SK-N-SH (cell line): Measurements from ENCODE around the gene PIAS4. TPM values are rescaled to one million over a fixed set of nuclear protein-coding genes. Genes with fewer than 3 reads are reported as not detected.
A peak's percentile ranks its signal among the peaks of the same experiment; 100 is the strongest.

ENCODE experiments used
- CTCF ChIA-PET: fragments of 300-600, 350-600 bp; formaldehyde crosslinking; extraction: SDS; loops from one replicate; lab custom pipeline; 2021; lab: Yijun Ruan, JAX
- POLR2A ChIA-PET: fragments of 350-600 bp; sonication (Branson Sonifier 250); formaldehyde crosslinking; extraction: SDS; loops from one replicate; lab custom pipeline; 2020; ENCODE audit warnings: antibody characterized with exemption, inconsistent platforms; lab: Yijun Ruan, JAX
- DNase-seq: peaks from one replicate; pipeline ENCODE4 v3.0.0; 2012
- H2AFZ ChIP-seq: fragments of 200-600 bp; sonication (generic); 2 replicates; pipeline ENCODE4 v1.8.1; 2016; ENCODE audit warnings: antibody characterized with exemption, mild to moderate bottlenecking, low read depth
- H3F3A ChIP-seq: fragments of 200-600 bp; sonication (generic); replicated peaks from 2 replicates; pipeline ENCODE3; 2016; ENCODE audit warnings: antibody characterized with exemption, mild to moderate bottlenecking; ENCODE audit not compliant: insufficient read depth
- H3K27ac ChIP-seq, 2 experiments: fragments of 200-500 bp in 1 of 2; fragments of 200-600 bp in 1 of 2; sonication (Bioruptor generic) in 1 of 2; sonication (generic), shearing (Covaris generic) in 1 of 2; 2 replicates each; pipeline versions ENCODE4 v1.5.1 to v1.6.1; 2014 to 2016; ENCODE audit warnings: low read depth in 2 of 2, inconsistent platforms in 1 of 2, low read length in 1 of 2, mild to moderate bottlenecking in 1 of 2, mixed read lengths in 1 of 2
- H3K27me3 ChIP-seq: fragments of 200-600 bp; sonication (generic), shearing (Covaris generic); 2 replicates; pipeline ENCODE4 v1.6.1; 2016; ENCODE audit warnings: mixed run types; ENCODE audit not compliant: insufficient read depth
- H3K36me3 ChIP-seq, 2 experiments: fragments of 200-500 bp in 1 of 2; fragments of 200-600 bp in 1 of 2; sonication (Bioruptor generic) in 1 of 2; sonication (generic) in 1 of 2; replicated peaks in 1 of 2; 2 replicates each; pipeline versions ENCODE3 to v1.5.1; 2014 to 2016; ENCODE audit warnings: low read length in 1 of 2, mild to moderate bottlenecking in 1 of 2; ENCODE audit not compliant: insufficient read depth in 2 of 2, control insufficient read depth in 1 of 2
- H3K4me1 ChIP-seq, 2 experiments: fragments of 200-500 bp in 1 of 2; fragments of 200-600 bp in 1 of 2; sonication (Bioruptor generic) in 1 of 2; sonication (generic), shearing (Covaris generic) in 1 of 2; 2 replicates each; pipeline versions ENCODE4 v1.5.1 to v1.6.1; 2014 to 2016; ENCODE audit warnings: low read depth in 1 of 2, low read length in 1 of 2, mixed run types in 1 of 2; ENCODE audit not compliant: insufficient read depth in 2 of 2, control insufficient read depth in 1 of 2
- H3K4me2 ChIP-seq: fragments of 200-600 bp; sonication (generic), shearing (Covaris generic); 2 replicates; pipeline ENCODE4 v1.6.1; 2017; ENCODE audit warnings: mixed run types
- H3K4me3 ChIP-seq, 2 experiments: fragments of 200-500 bp in 1 of 2; fragments of 200-600 bp in 1 of 2; sonication (Bioruptor generic) in 1 of 2; sonication (generic), shearing (Covaris generic) in 1 of 2; 2 replicates each; pipeline versions ENCODE4 v1.5.1 to v1.8.1; 2014 to 2016; ENCODE audit warnings: low read depth in 2 of 2, inconsistent platforms in 1 of 2, low read length in 1 of 2, mild to moderate bottlenecking in 1 of 2, mixed read lengths in 1 of 2, moderate library complexity in 1 of 2
- H3K79me2 ChIP-seq: fragments of 200-600 bp; sonication (generic); 2 replicates; pipeline ENCODE4 v1.8.1; 2017; ENCODE audit warnings: mild to moderate bottlenecking; ENCODE audit not compliant: insufficient read depth
- H3K9ac ChIP-seq: fragments of 200-600 bp; sonication (generic); 2 replicates; pipeline ENCODE4 v1.6.1; 2017; ENCODE audit warnings: mixed run types
- H3K9me2 ChIP-seq: fragments of 200-600 bp; sonication (generic); 2 replicates; pipeline ENCODE4 v1.6.1; 2017; ENCODE audit warnings: mixed run types
- H3K9me3 ChIP-seq: fragments of 200-600 bp; sonication (generic); 2 replicates; pipeline ENCODE4 v1.6.1; 2017; ENCODE audit warnings: mixed run types, mild to moderate bottlenecking, moderate library complexity
- H4K20me1 ChIP-seq: fragments of 200-600 bp; sonication (generic); 2 replicates; pipeline ENCODE4 v1.6.1; 2017; ENCODE audit warnings: mild to moderate bottlenecking, mixed run types; ENCODE audit not compliant: insufficient read depth
- CHD2 ChIP-seq: fragments of 150-350 bp; IDR thresholded peaks from 2 replicates; pipeline ENCODE4 v1.6.1; 2018; ENCODE audit warnings: low read length; ENCODE audit not compliant: partially characterized antibody
- EP300 ChIP-seq, 2 experiments: IDR thresholded peaks; 2 replicates each; pipeline versions ENCODE4 v1.4.0 to v1.6.1; 2012; ENCODE audit warnings: borderline replicate concordance in 1 of 2, low read depth in 1 of 2, low read length in 1 of 2
- FOSL2 ChIP-seq: IDR thresholded peaks from 2 replicates; pipeline ENCODE4 v1.4.0; 2012; ENCODE audit warnings: low read depth, mild to moderate bottlenecking, moderate library complexity, borderline replicate concordance
- GABPA ChIP-seq: IDR thresholded peaks from 2 replicates; pipeline ENCODE4 v1.4.0; 2012; ENCODE audit warnings: low read depth, mild to moderate bottlenecking
- JUND ChIP-seq: IDR thresholded peaks from 2 replicates; pipeline ENCODE4 v1.4.0; 2012
- MEF2A ChIP-seq: IDR thresholded peaks from 2 replicates; pipeline ENCODE4 v1.4.0; 2012; ENCODE audit warnings: low read depth, borderline replicate concordance
- POLR2AphosphoS5 ChIP-seq: IDR thresholded peaks from 2 replicates; pipeline ENCODE4 v1.6.1; 2012; ENCODE audit warnings: low read depth, low read length
- RCOR1 ChIP-seq: fragments of 150-350 bp; IDR thresholded peaks from 2 replicates; pipeline ENCODE4 v1.6.1; 2017; ENCODE audit warnings: antibody characterized with exemption, low read length
- SMC3 ChIP-seq: IDR thresholded peaks from 2 replicates; pipeline ENCODE4 v1.6.1; 2012; ENCODE audit warnings: low read depth, low read length, improper control_type of control experiment
- TAF1 ChIP-seq: IDR thresholded peaks from 2 replicates; pipeline ENCODE4 v1.6.1; 2012; ENCODE audit warnings: low read depth, mild to moderate bottlenecking, low read length, moderate library complexity, borderline replicate concordance
- TCF12 ChIP-seq: IDR thresholded peaks from 2 replicates; pipeline ENCODE4 v1.4.0; 2012
- TEAD4 ChIP-seq: IDR thresholded peaks from 2 replicates; pipeline ENCODE4 v1.4.0; 2012; ENCODE audit warnings: mild to moderate bottlenecking, borderline replicate concordance; ENCODE audit not compliant: insufficient read depth
- YY1 ChIP-seq: IDR thresholded peaks from 2 replicates; pipeline ENCODE4 v1.4.0; 2012; ENCODE audit warnings: low read depth, mild to moderate bottlenecking
- WGBS: methylation state at CpG from one replicate; pipeline ENCODE4 v1.1.6; 2017; ENCODE audit warnings: low lambda C conversion rate; 5-methylcytosine and 5-hydroxymethylcytosine counted together
- polyA plus RNA-seq, 3 experiments: library from polyadenylated mRNA; depleted of rRNA; stranded (reverse); fragments of >200 nt; gene quantifications; 2 replicates each; pipeline ENCODE4 v1.2.3, GENCODE V29; 2012
- TF ChIP-seq, protein P1 (sequence below): IDR thresholded peaks from 2 replicates; pipeline ENCODE4 v1.4.0; 2012; ENCODE audit warnings: low read depth, borderline replicate concordance
- TF ChIP-seq, protein P2 (sequence below): fragments of 150-350 bp; IDR thresholded peaks from 2 replicates; pipeline ENCODE4 v1.6.1; 2016; ENCODE audit warnings: mild to moderate bottlenecking, low read depth, low read length
- TF ChIP-seq, protein P3 (sequence below): IDR thresholded peaks from 2 replicates; pipeline ENCODE4 v1.6.1; 2012; ENCODE audit warnings: mild to moderate bottlenecking, low read depth, low read length, moderate library complexity
- TF ChIP-seq, protein P4 (sequence below): IDR thresholded peaks from 2 replicates; pipeline ENCODE4 v1.4.0; 2012; ENCODE audit warnings: low read depth, borderline replicate concordance
- TF ChIP-seq, protein P5 (sequence below): IDR thresholded peaks from 2 replicates; pipeline ENCODE4 v1.4.0; 2012; ENCODE audit warnings: low read depth

Gene PIAS4
- polyA plus RNA-seq, 1 of the 3 experiments (the other 2 are of a cell fraction): 14.1 TPM

GRCh38 chr19:3978145-3978544 is 29.4 kb upstream of the PIAS4 start (continued):
- TF ChIP-seq, protein P1, sequence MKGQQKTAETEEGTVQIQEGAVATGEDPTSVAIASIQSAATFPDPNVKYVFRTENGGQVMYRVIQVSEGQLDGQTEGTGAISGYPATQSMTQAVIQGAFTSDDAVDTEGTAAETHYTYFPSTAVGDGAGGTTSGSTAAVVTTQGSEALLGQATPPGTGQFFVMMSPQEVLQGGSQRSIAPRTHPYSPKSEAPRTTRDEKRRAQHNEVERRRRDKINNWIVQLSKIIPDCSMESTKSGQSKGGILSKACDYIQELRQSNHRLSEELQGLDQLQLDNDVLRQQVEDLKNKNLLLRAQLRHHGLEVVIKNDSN: no peak
- TF ChIP-seq FOSL2: no peak
- no peak for TF ChIP-seq JUND
- TF ChIP-seq SMC3: no peak
- no peak for TF ChIP-seq POLR2AphosphoS5

DNA sequence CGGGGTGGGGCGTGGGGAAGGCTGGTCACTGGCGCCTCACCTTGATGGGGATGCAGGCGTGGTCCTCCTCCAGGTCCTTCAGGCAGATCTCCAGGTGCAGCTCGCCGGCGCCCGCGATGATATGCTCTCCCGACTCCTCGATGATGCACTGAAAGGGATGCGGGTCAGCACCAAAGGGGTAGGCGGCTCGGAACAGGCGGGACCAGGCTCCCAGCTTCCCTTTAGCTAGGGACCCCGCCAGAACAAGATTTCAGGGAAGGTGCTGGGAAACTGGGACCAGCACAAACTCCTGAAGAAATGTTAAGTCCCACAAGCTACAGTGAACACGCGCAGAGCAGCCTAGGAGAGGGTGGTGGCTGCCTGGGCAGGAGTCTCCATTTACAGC is 28.3 kb upstream of the PIAS4 start:
- WGBS: no CpG with 5 or more reads among the region's 18 CpGs
- Histone ChIP-seq H3K9ac (no peak overlapping the region), H3K27me3 (no peaks in the 10 kb centered on the region), H3K9me2 (no peaks in the 10 kb centered on the region), H3F3A (peaks cover 71% of the 10 kb centered on the region), H3K36me3 (peaks cover 84 to 87% of the 10 kb centered on the region in 2 experiments), H3K27ac (no peak overlapping the region), H3K79me2 (peaks cover 71% of the 10 kb centered on the region), H3K4me2 (no peak overlapping the region), H3K4me1 (peaks cover 15 to 23% of the 10 kb centered on the region in 2 experiments; a peak in 3 of 4 replicates), H3K9me3 (no peaks in the 10 kb centered on the region), H3K4me3 (no peak overlapping the region), H2AFZ (no peak overlapping the region), H4K20me1 (peaks cover 94% of the 10 kb centered on the region)
- CTCF ChIA-PET: interaction anchor here (1.2 to 3.6 kb wide), 2 partner anchors 9 to 10 kb away, joined by 3 to 15 read pairs; no protein-coding TSS in a partner anchor
- TF ChIP-seq FOSL2 (no peak), TCF12 (no peak), MEF2A (no peak), TAF1 (no peak), YY1 (no peak), RCOR1 (no peak), EP300 (IDR thresholded peaks at IDR 0.05; ENCODE audit: borderline replicate concordance in 1 of 2, low read depth in 1 of 2, low read length in 1 of 2) (no peak), POLR2AphosphoS5 (no peak; the same call in 1 of the 2 replicates), JUND (no peak), TEAD4 (no peak), CHD2 (no peak), SMC3 (no peak), GABPA (no peak)
- TF ChIP-seq, protein P2, sequence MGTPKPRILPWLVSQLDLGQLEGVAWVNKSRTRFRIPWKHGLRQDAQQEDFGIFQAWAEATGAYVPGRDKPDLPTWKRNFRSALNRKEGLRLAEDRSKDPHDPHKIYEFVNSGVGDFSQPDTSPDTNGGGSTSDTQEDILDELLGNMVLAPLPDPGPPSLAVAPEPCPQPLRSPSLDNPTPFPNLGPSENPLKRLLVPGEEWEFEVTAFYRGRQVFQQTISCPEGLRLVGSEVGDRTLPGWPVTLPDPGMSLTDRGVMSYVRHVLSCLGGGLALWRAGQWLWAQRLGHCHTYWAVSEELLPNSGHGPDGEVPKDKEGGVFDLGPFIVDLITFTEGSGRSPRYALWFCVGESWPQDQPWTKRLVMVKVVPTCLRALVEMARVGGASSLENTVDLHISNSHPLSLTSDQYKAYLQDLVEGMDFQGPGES: no peak
- TF ChIP-seq, protein P1: no peak
- TF ChIP-seq, protein P3, sequence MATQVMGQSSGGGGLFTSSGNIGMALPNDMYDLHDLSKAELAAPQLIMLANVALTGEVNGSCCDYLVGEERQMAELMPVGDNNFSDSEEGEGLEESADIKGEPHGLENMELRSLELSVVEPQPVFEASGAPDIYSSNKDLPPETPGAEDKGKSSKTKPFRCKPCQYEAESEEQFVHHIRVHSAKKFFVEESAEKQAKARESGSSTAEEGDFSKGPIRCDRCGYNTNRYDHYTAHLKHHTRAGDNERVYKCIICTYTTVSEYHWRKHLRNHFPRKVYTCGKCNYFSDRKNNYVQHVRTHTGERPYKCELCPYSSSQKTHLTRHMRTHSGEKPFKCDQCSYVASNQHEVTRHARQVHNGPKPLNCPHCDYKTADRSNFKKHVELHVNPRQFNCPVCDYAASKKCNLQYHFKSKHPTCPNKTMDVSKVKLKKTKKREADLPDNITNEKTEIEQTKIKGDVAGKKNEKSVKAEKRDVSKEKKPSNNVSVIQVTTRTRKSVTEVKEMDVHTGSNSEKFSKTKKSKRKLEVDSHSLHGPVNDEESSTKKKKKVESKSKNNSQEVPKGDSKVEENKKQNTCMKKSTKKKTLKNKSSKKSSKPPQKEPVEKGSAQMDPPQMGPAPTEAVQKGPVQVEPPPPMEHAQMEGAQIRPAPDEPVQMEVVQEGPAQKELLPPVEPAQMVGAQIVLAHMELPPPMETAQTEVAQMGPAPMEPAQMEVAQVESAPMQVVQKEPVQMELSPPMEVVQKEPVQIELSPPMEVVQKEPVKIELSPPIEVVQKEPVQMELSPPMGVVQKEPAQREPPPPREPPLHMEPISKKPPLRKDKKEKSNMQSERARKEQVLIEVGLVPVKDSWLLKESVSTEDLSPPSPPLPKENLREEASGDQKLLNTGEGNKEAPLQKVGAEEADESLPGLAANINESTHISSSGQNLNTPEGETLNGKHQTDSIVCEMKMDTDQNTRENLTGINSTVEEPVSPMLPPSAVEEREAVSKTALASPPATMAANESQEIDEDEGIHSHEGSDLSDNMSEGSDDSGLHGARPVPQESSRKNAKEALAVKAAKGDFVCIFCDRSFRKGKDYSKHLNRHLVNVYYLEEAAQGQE: no peak
- TF ChIP-seq, protein P4, sequence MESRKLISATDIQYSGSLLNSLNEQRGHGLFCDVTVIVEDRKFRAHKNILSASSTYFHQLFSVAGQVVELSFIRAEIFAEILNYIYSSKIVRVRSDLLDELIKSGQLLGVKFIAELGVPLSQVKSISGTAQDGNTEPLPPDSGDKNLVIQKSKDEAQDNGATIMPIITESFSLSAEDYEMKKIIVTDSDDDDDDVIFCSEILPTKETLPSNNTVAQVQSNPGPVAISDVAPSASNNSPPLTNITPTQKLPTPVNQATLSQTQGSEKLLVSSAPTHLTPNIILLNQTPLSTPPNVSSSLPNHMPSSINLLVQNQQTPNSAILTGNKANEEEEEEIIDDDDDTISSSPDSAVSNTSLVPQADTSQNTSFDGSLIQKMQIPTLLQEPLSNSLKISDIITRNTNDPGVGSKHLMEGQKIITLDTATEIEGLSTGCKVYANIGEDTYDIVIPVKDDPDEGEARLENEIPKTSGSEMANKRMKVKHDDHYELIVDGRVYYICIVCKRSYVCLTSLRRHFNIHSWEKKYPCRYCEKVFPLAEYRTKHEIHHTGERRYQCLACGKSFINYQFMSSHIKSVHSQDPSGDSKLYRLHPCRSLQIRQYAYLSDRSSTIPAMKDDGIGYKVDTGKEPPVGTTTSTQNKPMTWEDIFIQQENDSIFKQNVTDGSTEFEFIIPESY: no peak
- TF ChIP-seq, protein P5, sequence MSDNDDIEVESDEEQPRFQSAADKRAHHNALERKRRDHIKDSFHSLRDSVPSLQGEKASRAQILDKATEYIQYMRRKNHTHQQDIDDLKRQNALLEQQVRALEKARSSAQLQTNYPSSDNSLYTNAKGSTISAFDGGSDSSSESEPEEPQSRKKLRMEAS: no peak
- POLR2A ChIA-PET: interaction anchor here (0.8 to 0.9 kb wide), 2 partner anchors 8 to 20 kb away, joined by 4 to 5 read pairs; no protein-coding TSS in a partner anchor
- peak; percentile 11 for DNase-seq
